HCT116 (cell line): ENCODE data around the gene PPP1R1B.

Source experiments
- CTCF ChIP-seq, 3 experiments: fragments of 200-600 bp in 1 of 3; sonication (generic) in 1 of 3; IDR thresholded peaks in 2 of 3; conservative IDR thresholded peaks in 1 of 3; 2 replicates each; pipeline ENCODE4 v1.5.1; 2012 to 2017; ENCODE audit warnings: low read depth in 2 of 3, low read length in 2 of 3, antibody characterized with exemption in 1 of 3, borderline replicate concordance in 1 of 3, control low read depth in 1 of 3, mild to moderate bottlenecking in 1 of 3, mixed read lengths in 1 of 3, mixed run types in 1 of 3, moderate library complexity in 1 of 3; ENCODE audit not compliant: insufficient read depth in 1 of 3
- JUND ChIP-seq: IDR thresholded peaks from 2 replicates; pipeline ENCODE4 v1.6.1; 2012
- POLR2A ChIP-seq: IDR thresholded peaks from 2 replicates; pipeline ENCODE4 v1.7.0; 2011; ENCODE audit warnings: borderline replicate concordance; ENCODE audit not compliant: insufficient read depth, insufficient read length; ENCODE audit errors: extremely low read depth
- POLR2AphosphoS5 ChIP-seq: IDR thresholded peaks from 2 replicates; pipeline ENCODE4 v1.6.1; 2011; ENCODE audit warnings: mild to moderate bottlenecking, low read depth, low read length, moderate library complexity
- SIN3A ChIP-seq: IDR thresholded peaks from 2 replicates; pipeline ENCODE4 v1.6.1; 2012; ENCODE audit warnings: low read depth

GRCh38 chr17:39653662-39654331, 27.0 kb downstream of the PPP1R1B start:
- TF ChIP-seq POLR2AphosphoS5 (no peak), JUND (no peak), POLR2A (no peak), CTCF (IDR thresholded peaks at IDR 0.05 in 2 of 3, conservative IDR thresholded peaks at IDR 0.05 in 1 of 3; ENCODE audit: borderline replicate concordance in 1 of 3, insufficient read depth in 1 of 3, low read depth in 2 of 3, low read length in 2 of 3) (peak; percentile 70 to 99 (median 98); a peak in 5 of 6 replicates), SIN3A (no peak)
